ENCODE data around the gene RIMS4.

RIMS4 gene

GRCh38 chr20:44838521-44838920 is 28.2 kb upstream of the RIMS4 start:
- TF ChIP-seq, protein P1, sequence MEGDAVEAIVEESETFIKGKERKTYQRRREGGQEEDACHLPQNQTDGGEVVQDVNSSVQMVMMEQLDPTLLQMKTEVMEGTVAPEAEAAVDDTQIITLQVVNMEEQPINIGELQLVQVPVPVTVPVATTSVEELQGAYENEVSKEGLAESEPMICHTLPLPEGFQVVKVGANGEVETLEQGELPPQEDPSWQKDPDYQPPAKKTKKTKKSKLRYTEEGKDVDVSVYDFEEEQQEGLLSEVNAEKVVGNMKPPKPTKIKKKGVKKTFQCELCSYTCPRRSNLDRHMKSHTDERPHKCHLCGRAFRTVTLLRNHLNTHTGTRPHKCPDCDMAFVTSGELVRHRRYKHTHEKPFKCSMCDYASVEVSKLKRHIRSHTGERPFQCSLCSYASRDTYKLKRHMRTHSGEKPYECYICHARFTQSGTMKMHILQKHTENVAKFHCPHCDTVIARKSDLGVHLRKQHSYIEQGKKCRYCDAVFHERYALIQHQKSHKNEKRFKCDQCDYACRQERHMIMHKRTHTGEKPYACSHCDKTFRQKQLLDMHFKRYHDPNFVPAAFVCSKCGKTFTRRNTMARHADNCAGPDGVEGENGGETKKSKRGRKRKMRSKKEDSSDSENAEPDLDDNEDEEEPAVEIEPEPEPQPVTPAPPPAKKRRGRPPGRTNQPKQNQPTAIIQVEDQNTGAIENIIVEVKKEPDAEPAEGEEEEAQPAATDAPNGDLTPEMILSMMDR (IDR thresholded peaks at IDR 0.05; ENCODE audit: borderline replicate concordance, insufficient read depth, low read depth, low read length): no peak
- H3K4me3 ChIP-seq (ENCODE audit: low read depth, low read length): no peak overlapping the region

- TF ChIP-seq, protein P1 (IDR thresholded peaks at IDR 0.05; ENCODE audit: borderline replicate concordance, insufficient read depth, low read depth, low read length): no peak
- H3K4me3 ChIP-seq (ENCODE audit: low read depth, low read length): no peak overlapping the region
These were observed 27.6 kb upstream of the RIMS4 start for GRCh38 chr20:44837946-44838345.

DNA sequence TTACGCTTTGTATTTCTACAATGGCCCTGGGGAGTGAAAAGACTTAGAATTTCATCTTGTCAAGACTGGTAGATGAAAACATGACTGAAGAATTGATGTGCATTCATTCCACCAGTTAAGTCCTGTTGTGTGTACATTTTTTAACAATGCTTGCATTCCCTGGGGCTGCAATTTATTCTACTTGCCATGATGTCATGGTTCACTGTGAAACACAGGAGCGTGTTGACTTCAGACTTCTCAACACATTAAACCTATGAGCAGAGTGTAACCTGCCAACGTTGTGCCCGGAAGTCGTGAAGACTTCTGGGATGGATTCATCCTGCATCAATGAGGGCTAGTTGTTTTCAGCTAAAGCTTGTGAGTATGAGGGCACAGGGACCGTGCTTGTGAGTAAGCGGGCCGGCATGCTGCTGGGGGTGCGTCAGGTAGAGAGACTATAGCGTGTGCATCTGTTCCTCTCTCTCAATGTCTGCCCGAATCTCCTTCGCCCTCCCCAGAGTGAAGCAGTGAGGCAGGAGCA is 26.3 kb upstream of the RIMS4 start:
- no peak overlapping the region for H3K4me3 ChIP-seq (ENCODE audit: low read depth, low read length)
- TF ChIP-seq, protein P1 (IDR thresholded peaks at IDR 0.05; ENCODE audit: borderline replicate concordance, insufficient read depth, low read depth, low read length): no peak

GRCh38 chr20:44835661-44836221 is 25.4 kb upstream of the RIMS4 start:
- no peak overlapping the region for H3K4me3 ChIP-seq (ENCODE audit: low read depth, low read length)
- TF ChIP-seq, protein P1 (IDR thresholded peaks at IDR 0.05; ENCODE audit: borderline replicate concordance, insufficient read depth, low read depth, low read length): no peak

DNA sequence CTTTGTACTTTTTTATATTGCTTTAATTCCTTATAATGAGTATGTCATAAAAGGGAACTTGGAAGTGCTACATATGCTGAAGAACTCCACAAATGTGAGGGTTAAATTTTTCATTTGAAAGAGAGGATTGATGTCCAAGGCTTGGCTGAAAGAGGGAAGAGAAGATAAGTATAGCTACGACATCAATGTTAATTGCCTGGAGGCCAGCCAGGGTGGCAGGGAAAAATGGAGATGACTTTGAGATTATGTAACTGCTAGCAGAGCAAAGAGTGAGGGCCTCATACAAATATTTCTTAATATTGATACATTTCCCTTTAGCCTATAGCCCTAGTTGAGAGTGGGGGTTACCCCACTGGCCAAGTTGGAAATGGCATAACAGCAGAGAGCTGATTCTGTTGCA is 24.8 kb upstream of the RIMS4 start:
- TF ChIP-seq, protein P1 (IDR thresholded peaks at IDR 0.05; ENCODE audit: borderline replicate concordance, insufficient read depth, low read depth, low read length): no peak
- H3K4me3 ChIP-seq (ENCODE audit: low read depth, low read length): no peak overlapping the region

- TF ChIP-seq, protein P1 (IDR thresholded peaks at IDR 0.05; ENCODE audit: borderline replicate concordance, insufficient read depth, low read depth, low read length): no peak
- H3K4me3 ChIP-seq (ENCODE audit: low read depth, low read length): no peak overlapping the region
These were observed 24.3 kb upstream of the RIMS4 start for GRCh38 chr20:44834693-44835092.

DNA sequence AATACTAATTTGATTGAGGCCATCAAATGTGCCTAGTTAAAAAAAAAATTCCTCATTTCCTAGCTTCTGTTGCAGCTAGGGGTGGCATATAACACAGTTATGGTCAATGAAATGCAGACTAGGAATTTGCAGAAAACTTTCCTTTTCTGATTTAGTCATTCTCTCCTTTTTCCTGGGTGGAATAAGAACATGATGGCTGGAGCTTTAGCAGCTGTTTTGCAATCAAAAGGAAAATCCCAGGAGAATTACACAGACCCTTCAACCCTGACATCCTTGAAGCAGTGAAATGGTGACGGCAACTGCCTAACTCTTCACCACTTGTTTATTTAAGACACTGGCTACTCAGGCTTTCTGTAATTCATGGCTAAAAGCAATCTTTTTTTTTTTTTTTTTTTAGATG is 23.1 kb upstream of the RIMS4 start:
- H3K4me3 ChIP-seq (ENCODE audit: low read depth, low read length): no peak overlapping the region
- TF ChIP-seq, protein P1 (IDR thresholded peaks at IDR 0.05; ENCODE audit: borderline replicate concordance, insufficient read depth, low read depth, low read length): no peak
